ELR (cell line): ENCODE measurements around the gene ADK.
"Not testable (repeated sequence)": the region's sequence is repeated elsewhere in the genome, so short reads cannot be mapped to it uniquely, and the experiment has no call there.

Source experiments
- DNase-seq: peaks from one replicate; pipeline ENCODE4 v3.0.0-alpha.2; 2015; ENCODE audit warnings: low read depth

Gene ADK

DNA sequence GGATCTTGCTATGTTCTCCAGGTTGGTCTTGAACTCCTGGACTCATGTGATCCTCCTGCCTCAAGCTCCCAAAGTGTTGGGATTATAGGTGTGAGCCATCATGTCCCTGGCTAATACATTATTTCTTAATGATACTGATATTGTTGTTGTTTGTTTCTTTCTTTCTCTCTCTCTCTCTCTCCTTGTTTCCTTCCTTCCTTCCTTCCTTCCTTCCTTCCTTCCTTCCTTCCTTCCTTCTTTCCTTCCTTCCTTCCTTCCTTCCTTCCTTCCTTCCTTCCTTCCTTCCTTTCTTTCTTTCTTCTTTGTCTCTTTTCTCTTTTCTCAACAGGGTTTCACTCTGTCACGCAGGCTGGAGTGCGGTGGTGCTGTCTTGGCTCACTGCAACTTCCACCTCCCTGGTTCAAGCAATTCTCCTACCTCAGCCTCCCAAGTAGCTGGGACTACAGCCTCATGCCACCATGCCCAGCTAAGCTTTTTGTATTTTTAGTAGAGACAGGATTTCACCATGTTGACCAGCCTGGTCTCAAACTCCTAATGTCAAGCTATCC, 149.1 kb downstream of the ADK start:
- not testable (repeated sequence) for DNase-seq

DNA sequence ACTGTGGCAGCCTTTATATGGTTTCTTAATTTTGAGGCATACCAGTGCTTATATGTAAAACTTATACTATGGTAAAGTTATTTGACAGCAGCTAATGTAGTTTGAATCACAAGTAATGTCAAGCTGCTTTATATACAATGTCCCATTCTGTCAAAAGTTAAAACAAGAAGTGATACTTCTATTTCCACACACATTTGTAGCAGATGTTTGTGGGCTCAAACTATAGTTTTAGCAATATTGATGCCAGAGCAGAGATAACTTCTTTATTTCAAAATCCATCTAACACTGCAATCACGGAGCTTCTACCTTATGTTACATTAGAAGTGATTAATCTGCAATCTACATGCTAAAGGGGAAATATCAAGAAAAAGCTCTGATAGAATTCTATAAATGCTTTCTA, 149.6 kb downstream of the ADK start:
- no peak for DNase-seq

DNA sequence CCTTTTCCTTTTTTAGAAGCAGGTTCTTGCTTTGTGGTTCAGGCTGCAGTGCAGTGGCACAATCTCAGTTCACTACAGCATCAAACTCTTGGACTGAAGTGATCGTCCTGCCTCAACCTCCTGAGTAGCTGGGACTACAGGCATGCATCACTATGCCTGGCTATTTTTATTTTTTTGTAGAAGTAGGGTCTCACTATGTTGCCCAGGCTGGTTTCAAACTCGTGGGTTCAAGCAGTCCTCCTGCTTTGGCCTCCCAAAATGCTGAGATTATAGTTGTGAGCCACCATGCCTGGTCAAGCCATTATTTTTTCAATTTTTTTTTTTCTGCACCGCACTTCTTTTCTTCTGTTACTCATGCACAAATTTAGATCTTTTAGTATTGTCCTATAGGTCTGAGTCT, 154.7 kb downstream of the ADK start:
- DNase-seq = no peak

DNA sequence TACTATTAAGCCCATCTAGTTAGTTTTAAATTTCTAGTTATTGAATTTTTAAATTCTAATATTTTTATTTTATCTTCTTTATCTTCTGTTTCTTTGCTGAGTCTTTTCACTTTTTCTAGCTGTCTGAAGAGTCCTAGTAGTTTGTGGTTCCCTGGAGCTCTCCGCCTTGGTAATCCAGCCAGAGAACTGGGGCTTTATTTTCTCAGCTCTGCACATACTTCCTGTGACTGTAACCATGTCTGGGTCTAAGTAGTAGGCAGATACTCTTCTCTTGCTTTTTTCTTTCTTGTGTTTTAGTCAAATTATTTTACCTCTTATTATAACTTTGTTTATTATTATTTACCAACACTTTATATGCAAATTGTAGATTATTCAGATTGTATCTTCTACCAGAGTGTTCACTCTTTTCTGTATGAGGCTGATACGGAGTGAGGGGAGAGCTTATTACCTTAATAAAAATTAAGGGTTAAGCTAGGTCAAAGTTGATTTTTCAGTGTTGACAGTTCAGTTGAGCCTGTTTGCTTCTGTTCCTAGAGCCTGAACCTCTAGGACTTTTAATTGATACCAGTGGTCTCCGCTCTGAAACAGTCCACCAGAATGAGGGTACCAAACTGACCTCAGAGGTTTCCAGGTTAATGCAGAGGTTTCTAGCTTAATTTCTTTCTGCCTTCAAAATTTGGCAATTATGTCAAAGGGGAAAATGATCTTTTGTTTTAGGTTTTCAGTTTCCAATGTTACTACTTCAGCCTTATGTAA, 155.4 kb downstream of the ADK start:
- no peak for DNase-seq

DNA sequence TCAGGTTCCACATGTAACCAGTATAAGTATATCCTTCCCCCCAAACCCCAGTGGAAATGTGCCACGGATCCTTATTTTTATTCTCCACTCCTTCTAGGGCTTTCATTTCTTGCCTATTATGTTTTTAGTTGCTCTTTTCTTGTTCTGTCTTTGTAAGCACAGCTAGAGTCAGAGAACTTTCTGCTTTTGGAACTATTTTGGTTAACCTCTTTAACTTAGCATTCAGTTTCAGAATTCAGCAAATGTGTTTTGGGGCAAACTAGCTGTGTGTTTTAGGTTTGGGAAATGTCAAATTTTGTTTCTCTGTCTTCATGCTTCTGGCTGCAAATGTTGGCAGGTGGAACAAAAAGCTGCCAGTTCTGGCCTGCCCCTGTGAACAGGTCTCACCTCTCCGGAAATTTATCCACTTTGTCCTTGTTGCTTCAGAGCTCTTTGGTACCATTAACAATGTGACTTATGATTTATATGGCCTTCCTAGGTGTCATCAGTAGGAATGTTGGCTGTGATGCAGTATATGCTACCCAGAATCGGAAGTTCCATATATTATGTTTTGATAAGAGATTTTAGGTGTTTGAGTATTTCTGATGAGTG, 156.1 kb downstream of the ADK start:
- DNase-seq = no peak

DNA sequence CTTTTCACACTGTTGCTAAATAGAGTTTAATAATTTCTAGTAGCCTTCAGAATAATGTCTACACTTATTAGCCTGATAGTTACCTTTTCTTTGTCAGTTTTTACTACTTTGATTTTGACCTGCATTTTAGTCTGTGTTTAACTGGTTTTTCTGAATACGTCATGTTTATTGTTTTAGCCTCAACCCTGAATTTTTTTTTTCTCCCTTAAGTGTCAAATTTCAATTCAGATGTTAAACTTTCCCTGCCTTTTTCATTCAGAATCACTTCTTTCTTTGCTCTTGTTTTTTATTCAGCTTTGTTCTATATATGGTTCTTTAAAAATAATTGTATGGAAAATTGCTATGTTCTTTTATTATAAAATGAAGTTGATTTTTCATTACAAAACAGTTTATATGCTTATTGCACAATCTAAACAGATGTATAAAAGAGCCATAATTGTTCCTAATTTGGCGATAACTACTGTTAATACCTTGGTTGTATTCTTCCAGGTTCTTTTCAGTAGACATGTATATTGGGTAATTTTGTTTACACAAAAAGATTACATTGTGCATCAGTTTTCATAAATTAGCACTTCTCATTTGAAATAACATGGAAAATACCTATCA, 159.7 kb downstream of the ADK start:
- DNase-seq = no peak

DNA sequence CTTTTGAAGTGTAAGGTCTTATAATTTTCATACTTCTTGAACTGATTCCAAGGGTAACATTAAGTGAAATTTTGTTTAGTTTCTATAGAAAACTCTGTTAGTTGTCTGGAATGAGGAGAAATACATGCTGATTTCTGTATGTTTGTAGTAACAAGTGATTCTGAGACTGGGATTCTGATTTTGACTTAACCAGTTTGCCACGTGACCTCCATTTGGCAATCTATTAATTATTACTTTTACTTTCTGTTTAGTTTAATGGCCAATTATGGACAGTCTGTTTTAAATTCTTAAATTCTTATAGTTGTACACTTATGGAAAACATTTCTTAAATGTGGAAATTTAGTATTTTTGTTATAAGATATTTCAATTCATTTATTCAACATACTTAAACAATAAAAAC, 163.1 kb downstream of the ADK start:
- no peak for DNase-seq

DNA sequence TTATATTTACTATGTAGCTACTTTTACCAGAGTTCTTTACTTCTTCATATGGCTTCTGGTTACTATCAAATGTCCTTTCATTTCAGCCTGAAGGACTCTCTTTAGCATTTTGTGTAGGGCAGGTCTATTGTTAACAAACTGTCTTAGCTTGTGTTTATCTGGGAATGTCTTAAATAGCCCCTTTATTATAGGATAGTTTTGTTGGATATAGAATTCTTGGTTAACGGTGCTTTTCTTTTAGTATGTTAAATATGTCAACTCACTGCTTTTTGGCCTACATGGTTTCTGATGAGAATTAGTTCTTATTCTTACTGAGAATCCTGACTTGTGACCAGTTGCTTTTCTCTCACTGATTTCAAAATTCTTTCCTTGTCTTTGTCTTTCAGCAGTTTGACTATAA, 169.0 kb downstream of the ADK start:
- no peak for DNase-seq

DNA sequence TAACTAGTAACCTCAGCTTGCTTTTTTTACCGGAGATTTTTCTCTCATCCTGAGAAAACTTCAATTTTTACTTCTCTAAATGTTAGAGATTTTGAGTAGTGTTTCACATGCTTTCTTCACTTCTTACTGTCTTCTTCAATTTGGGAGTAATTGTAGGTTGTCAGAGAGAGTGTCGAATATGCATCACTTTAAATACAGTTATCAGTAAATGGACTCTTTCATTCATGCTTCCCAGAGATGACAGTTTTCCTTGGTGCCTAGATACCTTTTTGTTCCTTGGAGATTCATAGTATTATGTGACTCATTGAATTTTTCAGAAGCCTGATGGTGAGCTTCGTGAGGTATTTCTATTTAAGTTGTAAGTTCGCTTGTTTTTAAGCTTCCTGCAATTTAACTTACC, 169.7 kb downstream of the ADK start:
- DNase-seq = no peak

DNA sequence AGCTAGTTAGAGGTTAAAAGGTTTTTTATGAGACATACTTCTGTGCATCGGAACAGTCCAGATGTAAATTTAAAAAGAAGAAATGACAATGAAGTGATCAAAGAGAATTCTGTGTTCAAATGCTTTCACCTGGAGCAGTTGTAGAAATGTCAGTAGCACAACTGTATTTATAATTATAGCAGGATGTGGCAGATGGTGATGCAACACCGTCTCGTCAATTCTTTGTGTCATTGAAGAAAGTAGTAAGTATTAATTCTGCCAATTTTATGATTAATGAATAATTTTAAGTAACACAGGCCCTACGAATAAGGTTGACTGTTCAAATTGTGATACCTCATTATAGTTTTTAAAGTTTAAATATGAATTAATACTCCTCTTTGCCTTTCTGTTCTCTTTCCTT, 171.1 kb downstream of the ADK start:
- DNase-seq = no peak

DNA sequence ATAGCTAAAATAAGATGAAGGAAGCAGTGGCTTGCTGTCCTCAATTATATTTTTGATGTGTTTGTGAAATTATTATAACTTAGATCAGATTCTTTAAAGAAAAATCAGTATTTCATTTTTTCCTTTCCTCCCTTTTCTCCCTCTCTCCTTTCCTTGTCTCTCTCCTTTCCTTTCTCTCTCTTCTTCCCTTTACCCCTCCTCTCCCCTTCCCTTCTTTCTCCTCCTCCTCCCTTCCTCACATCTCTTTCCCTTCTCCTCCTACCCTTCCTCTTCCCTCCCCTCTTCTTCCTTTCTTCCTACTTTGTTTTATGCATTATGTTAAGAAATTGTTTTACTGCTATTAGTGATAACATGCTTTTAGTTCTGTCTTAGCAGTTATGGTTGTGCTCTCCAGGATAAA, 171.5 kb downstream of the ADK start:
- DNase-seq = no peak

DNA sequence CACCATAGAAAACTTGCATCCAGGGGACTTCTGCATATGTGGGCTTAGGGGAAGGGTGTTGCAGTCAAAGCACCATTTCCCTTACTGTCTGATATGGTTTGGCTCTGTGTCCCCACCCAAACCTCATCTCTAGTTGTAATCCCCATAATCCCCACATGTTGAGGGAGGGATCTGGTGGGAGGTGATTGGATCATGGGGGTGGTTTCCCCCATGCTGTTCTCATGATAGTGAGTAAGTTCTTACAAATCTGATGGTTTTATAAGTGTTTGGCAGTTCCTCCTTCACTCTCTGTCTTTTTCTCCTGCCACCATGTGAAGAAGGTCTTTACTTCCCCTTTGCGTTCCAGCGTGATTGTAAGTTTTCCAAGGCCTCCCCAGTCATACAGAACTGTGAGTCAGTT, 177.4 kb downstream of the ADK start:
- DNase-seq = no peak

DNA sequence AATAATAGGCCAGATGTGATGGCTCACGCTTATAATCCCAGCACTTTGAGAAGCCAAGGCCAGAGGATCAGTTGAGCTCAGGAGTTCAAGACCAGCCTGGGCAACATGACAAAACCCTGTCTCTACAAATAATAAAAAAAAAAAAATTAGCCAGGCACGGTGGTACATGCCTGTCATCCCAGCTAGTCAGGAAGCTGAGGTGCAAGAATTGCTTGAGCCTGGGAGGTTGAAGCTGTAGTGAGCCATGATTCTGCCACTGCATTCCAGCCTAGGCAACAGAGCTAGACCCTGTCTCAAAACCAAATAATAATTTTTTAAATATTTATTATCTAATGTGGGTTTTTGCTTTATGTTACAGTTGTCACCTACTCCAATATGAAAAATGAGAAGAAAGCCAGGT, 178.9 kb downstream of the ADK start:
- DNase-seq = peak; percentile 68

DNA sequence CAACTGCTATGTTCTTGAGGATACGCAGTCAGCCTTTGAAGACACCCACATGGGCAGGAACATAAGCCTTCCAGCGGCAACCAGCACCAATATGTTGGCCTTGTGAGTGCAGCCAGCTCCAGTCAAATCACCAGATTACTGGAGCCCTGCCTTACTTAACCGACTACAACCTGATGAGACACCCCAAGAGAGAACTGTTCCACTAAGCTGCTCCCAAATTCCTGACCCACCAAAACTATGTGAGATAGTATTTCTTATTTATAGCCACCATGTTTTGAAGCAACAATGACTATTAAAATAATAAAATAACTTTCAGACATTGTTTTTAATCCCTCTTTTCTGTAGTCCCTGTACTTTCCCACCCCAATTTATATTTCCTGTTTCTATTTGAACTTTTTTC, 179.6 kb downstream of the ADK start:
- no peak for DNase-seq

DNA sequence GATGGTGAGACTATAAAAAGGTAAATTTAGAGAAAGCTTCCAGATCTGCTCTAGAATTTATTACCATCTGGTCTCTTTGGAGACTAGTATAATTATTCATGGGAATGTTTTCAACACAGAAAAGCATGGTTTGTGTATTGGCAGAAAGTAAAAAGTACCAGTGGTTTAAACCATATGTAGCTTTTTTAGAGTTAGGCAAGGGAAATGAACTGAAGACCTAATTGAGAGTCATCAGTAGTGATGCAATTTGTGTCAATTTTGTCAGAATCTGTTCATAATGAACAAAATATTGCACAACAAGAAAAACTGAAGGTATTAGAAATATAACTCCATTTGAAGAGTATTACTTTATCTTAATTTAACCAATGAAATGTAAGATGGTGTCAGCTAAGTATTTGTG, 181.4 kb downstream of the ADK start:
- DNase-seq = no peak

DNA sequence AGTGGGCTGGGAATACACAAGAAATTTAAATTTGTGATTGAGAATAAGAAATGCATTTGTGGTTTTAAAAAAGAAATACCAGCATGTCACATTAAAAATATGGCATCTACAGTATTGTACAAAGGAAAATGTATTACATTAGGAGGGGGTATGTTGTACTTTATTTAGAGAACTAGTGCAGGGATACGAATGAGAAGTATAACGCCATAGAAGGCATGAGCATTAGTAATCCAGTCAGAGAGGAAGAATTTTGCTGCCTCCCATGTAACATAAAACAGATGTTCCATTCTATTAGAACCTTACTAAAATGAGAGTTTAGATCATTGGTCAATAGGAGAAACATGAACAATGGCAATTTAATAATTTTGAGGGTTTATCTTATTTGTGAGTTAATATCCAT, 182.2 kb downstream of the ADK start:
- peak; percentile 48 for DNase-seq

DNA sequence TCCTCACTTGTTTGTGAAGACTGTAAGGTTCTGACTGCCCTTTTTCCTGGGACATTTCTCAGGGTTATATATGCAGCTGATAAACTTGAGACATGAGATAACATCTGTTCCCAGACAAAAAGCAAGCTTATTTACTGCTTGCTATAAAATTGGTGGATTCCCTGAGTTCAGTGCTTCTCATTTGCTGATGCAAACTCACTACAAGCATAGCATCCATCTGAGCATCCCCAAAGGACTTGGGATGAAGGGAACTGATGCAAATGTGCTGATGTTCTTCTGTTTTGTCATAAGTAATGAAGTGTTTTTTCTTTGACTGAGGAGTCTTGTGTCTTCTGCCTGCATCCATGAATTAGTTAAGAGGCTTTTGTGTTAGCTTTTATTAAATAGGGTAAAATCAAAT, 183.2 kb downstream of the ADK start:
- no peak for DNase-seq

DNA sequence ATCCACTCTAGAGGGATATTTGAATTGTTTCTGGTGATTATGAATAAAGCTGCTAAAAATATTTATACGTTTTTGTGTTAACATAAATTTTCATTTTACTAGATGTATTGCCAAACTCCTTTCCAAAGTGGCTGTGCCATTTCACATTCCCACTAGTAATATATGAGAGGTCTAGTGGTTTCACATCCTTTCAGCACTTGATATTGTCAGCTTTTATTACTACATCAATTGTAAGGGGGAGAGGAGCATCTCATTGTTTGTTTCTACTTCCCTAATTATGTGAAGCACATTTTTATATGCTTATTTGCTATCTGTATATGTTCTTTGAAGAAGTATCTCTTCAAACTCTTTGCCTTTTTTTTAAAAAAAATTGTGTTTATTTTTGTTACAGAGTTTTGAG, 184.5 kb downstream of the ADK start:
- no peak for DNase-seq

DNA sequence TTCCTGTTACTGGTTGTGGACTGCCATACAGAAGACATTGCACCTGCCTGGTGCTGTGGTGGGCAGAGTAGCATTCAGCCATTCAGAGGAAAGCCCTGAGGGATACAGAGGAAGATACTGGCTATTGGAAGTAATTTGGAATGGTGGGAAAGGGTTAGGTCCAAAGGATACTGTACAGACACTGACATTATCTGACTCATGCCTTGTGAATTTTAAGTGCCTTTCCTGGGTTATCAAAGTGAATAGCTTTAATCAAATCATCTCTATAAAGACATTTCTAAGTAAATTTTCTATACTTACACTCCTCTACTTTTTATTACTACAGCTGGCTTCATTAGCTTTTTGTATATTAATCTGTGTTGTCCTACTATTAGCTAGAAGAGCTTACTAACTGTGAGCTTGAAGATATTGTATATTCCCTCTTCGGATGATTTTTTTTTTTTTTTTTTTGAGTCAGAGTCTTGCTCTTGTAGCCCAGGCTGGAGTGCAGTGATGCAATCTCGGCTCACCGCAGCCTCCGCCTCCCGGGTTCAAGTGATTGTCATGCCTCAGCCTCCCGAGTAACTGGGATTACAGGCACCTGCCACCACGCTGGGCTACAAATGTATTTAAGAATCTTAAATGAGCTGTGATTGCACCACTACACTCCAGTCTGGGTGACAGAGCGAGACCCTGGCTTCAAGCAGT, 186.5 kb downstream of the ADK start:
- peak; percentile 54 for DNase-seq

DNA sequence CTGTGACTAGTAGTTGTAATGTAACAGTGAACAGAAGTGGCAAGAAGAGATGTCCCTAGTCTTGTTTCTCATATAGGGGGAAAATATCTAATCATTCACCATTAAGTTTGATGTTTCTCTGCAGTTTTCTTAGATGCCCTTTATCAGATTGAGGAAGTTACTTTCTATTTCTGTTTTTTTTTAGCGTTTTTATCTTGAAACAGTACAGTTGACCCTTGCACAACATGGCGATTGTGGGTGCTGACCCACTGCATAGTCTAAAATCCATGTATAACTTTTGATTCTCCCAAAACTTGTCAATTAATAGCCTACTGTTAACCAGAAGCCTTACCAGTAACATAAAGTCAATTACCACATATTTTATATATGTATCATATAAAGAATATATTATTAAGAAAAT, 192.0 kb downstream of the ADK start:
- no peak for DNase-seq

DNA sequence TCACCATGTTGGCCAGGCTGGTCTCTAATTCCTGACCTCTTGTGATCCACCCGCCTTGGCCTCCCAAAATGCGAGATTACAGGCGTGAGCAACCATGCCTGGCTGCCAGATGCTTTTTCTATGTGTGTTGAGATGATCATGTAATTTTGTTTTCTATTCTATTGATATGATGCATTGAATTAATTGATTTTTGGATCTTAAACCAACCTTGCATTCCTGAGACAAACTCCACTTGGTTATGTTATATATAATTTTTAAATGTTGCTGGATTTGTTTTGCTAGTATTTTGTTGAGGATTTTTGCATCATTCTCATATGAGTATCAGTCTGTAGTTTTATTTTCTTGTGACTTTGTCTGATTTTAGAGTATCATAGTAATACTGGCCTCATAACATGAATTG, 192.8 kb downstream of the ADK start:
- no peak for DNase-seq

DNA sequence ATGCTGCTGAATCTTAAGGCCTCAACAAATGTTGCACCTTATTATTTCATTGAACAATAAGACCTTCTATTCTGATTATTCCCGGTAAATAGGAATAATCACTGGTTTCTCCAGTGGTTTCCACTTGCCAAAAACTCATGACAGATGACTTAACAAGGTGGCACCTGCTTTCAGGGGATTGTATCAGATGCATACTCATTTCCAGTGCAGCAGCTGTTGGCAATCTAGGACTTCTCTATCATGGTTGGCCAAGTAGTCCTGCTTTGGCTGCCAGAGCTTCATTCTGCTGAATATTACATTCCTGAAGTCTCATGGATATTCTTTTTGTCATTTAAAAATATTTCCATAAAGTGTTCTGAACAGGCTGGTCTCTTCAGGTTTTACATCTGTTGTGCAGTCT, 193.3 kb downstream of the ADK start:
- no peak for DNase-seq

DNA sequence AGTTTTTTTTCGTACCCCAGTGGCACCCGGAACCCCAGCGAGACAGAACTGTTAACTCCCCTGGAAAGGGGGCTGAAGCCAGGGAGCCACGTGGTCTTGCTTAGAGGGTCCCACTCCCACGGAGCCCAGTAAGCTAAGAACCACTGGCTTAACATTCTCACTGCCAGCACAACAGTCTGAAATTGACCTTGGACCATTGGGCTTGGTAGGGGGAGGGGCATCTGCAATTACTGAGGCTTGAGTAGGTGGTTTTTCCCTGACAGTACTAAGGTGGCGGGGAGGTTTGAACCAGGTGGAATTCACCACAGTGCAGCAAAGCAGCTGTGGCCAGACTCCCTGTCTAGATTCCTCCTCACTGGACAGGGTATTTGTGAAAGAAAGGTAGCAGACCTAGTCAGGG, 196.5 kb downstream of the ADK start:
- no peak for DNase-seq
